Heart left ventricle (tissue), 13 donors: Measurements from ENCODE around the gene SENP6.
"Not testable (repeated sequence)": the region's sequence is repeated elsewhere in the genome, so short reads cannot be mapped to it uniquely, and the experiment has no call there.

Experiments used
- CTCF ChIP-seq, 12 donors: fragments of 200-600 bp; sonication (generic) in 4 of 12; IDR thresholded peaks; one replicate each; pipeline versions ENCODE4 v1.5.0 to v1.8.0; 2018 to 2022; ENCODE audit warnings: antibody characterized with exemption in 12 of 12, mild to moderate bottlenecking in 5 of 12
- POLR2A ChIP-seq, 2 donors: fragments of 450-650 bp; IDR thresholded peaks; one replicate each; pipeline ENCODE4 v1.6.1; 2017; ENCODE audit warnings: antibody characterized with exemption in 2 of 2, mild to moderate bottlenecking in 2 of 2, moderate library complexity in 2 of 2
- donor health status: ischemic (EF 13 %, LVEDD 7.1; RV severe dilation, severe dysfunction).
- donor health status: DM: no; HTN: yes; CAD: no.
- donor health status: DM: no; HTN: no; CAD: no.
- donor health status: ischemic (EF 25% LVEDD 6.9; RV normal size, moderate dysfunction).
- donor health status: ischemic (EF 25% LVEDD 5.7; RV mildly dilated, moderate dysfunction).
- donor health status: ischemic (EF 35%, LVEDD 5.7; RV mildly dilated, moderate dysfunction).
- donor health status: nonischemic (EF 11% LVEDD 7.7; RV severe dilation, severe dysfunction).
- donor health status: DM: yes; HTN: yes; CAD: no.
- donor health status: PGD.
- donor health status: ischemic (EF 29% LVEDD 5.4; RV normal size, mild dysfunction).
- donor health status: nonischemic (EF 23%, LVEDD 6.1; RV moderate dilation, normal function).

- TF ChIP-seq CTCF, POLR2A (IDR thresholded peaks at IDR 0.05): not testable (repeated sequence)
Measured at GRCh38 chr6:75687937-75688336, 86.3 kb downstream of the SENP6 start.
